ENCODE data around the gene MRGPRF. TPM values are rescaled to one million over a fixed set of nuclear protein-coding genes. Genes with fewer than 3 reads are reported as not detected.
"Not testable (repeated sequence)": the region's sequence is repeated elsewhere in the genome, so short reads cannot be mapped to it uniquely, and the experiment has no call there.

MRGPRF gene
- total RNA-seq, 8 experiments from 2014 or later: 0.05 to 4.3 (median 0.57) TPM; not detected in 1

DNA sequence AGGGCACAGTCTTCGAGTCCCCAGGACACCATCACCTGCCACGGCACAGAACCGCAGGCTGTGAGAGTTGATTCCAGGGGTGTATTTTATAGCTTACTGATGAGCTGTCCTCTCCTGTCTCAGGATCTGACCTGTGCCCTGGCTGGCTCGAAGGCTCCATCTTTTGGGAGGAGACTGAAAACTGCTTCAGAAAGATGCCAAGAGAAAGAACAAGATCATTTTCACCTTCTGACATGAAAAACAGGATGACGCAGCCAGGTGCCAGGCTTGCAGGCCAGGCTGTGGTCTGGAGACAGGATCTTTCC, 34.5 kb downstream of the MRGPRF start:
- ATAC-seq (replicated peaks in 6 of 8): no peak
- in situ Hi-C loops (cut with MboI; ENCODE audit: low pct_unique_long_range_greater_than_20kb in 2 of 9, low sequenced_read_pairs in 9 of 9, unreplicated experiment in 9 of 9): no loop called here
- Histone ChIP-seq H3K27ac (no peak overlapping the region), H3K4me3 (no peak overlapping the region), H3K4me1 (replicated peaks in 1 of 2) (peaks cover 0 to 4% of the 10 kb centered on the region in 2 donors)
- WGBS, 10 experiments: 40 to 100% (median 80%) methylated on average over 1 to 3 of the region's 5 CpGs; no CpG with 5 or more reads in 3 of the 10 experiments

DNA sequence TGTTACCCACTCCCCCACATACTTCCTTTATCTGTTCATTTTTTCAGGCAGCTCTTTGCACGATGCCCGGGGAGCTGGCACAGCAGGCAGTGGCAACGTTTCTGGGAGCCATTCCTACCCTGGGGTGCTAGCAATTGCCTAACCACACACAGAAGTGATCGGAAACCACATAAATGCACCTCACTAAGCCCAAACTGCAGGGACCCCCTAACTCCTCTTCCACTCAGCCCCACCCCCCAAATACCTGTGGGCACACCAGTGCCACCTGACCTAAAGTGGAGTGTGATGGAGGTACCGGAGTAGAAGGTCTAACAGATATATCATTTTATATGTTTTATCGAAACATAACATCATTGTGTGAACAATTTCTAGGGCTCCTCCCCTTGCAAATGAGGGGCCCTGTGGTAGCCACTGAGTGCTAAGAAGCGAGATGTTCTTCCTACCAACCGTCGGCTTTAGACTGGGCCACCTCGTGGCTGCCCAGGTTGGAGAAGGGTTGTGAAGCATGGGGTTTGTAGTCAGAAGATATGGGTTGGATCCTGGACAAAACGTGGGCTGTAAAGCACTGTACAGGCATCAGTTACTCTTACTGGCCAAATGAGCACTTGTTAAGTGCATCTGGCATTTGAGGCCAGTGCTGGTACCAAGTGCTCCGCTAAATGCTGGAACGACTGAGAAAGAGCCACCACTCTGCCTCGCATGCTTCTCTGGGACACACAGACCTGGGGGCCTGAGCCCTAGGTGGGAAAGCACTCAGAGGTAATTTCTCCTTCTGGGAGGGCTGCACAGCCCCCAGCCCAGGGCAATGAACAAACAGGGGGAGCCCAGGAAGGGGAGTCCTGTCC, 35.0 kb downstream of the MRGPRF start:
- 7 to 80% (median 63%) methylated on average over 1 to 7 of the region's 14 CpGs; no CpG with 5 or more reads in 3 of the 10 experiments for WGBS, 10 experiments
- Histone ChIP-seq H3K4me1 (replicated peaks in 1 of 2) (peaks cover 0 to 4% of the 10 kb centered on the region in 2 donors), H3K4me3 (no peak overlapping the region), H3K27ac (no peak overlapping the region)
- ATAC-seq (replicated peaks in 6 of 8): no peak
- in situ Hi-C loops (cut with MboI; ENCODE audit: low pct_unique_long_range_greater_than_20kb in 2 of 9, low sequenced_read_pairs in 9 of 9, unreplicated experiment in 9 of 9): no loop called here

DNA sequence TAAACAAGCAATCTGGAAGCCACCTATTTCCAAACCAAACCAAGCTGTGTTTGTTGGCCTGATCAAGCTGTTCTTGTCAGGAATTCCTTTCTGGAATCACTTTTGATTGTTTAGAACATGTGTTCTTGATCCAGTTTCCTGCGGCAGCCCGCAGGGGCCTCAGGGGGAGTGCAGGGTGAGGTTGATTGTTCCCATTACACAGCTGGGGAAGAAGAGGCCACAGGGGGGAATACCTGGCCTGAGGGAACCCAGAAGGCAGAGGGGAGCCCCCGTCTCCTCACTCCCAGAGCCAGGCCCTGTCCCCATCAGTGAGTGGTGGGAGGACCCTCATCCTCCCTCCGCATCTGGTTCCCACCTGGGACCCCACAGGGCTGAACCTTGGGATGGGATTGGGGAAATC, 36.5 kb downstream of the MRGPRF start:
- no peak overlapping the region for H3K27ac ChIP-seq
- H3K4me1 ChIP-seq (replicated peaks in 1 of 2): peaks cover 0 to 4% of the 10 kb centered on the region in 2 donors
- ATAC-seq (replicated peaks in 6 of 8): no peak
- in situ Hi-C loops (cut with MboI; ENCODE audit: low pct_unique_long_range_greater_than_20kb in 2 of 9, low sequenced_read_pairs in 9 of 9, unreplicated experiment in 9 of 9): no loop called here
- no peak overlapping the region for H3K4me3 ChIP-seq
- whole genome bisulfite sequencing, 10 experiments: 0 to 83% (median 10%) methylated on average over 2 to 3 of the region's 4 CpGs; no CpG with 5 or more reads in 7 of the 10 experiments

DNA sequence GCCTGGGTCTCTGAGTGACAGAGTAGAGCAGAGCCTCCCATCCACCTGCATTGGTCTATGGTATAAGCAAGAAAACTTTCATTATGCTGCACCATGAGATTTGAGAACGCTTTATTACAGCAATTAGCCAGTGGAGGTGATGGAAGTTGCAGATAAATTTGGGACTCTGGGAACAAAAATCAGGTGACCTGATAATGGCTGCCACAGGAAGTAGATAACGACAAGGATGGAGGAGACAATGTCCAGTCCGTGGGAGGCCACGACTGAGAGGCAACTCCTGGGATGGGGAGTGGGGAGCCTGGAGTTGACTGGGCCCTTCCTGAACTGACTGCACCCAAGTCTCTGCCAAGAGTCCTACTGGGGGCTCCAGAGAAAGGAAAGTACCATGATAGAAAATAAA, 37.0 kb downstream of the MRGPRF start:
- WGBS, 10 experiments: 24 to 82% (median 63%) methylated on average over 1 to 4 of the region's 4 CpGs; no CpG with 5 or more reads in 4 of the 10 experiments
- no peak for ATAC-seq (replicated peaks in 6 of 8)
- Histone ChIP-seq H3K27ac (no peak overlapping the region), H3K4me1 (replicated peaks in 1 of 2) (peaks cover 0 to 4% of the 10 kb centered on the region in 2 donors), H3K4me3 (no peak overlapping the region)
- in situ Hi-C loops (cut with MboI; ENCODE audit: low pct_unique_long_range_greater_than_20kb in 2 of 9, low sequenced_read_pairs in 9 of 9, unreplicated experiment in 9 of 9): no loop called here

DNA sequence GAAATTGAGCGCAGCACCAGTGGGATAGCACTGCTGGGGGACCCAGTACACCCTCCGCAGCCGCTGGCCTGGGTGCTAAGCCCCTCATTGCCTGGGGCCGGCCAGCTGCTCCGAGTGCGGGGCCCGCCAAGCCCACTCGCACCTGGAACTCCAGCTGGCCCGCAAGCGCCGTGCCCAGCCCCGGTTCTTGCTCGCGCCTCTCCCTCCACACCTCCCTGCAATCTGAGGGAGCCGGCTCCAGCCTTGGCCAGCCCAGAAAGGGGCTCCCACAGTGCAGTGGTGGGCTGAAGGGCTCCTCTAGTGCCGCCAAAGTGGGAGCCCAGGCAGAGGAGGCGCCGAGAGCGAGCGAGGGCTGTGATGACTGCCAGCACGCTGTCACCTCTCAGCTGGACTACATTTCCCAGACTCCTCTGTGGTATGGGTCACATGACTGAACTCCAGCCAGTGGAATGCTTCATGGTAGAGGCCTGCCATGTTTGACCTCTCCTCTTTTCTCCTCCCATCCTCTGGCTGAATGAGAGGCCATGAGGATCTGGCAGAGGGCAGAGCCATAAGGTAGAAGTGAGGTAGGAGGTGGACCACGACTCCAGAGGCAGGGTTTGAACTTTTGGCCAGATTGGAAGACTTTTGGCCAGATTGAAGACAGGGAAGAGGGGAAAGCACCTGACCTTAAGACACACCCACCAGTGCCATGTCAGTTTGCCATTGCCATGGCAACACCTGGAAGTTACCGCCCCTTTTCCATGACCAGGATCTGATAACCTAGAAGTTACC, 38.4 kb downstream of the MRGPRF start:
- in situ Hi-C loops (cut with MboI; ENCODE audit: low pct_unique_long_range_greater_than_20kb in 2 of 9, low sequenced_read_pairs in 9 of 9, unreplicated experiment in 9 of 9): no loop called here
- H3K4me3 ChIP-seq: no peak overlapping the region
- H3K27ac ChIP-seq: no peak overlapping the region
- ATAC-seq (replicated peaks in 6 of 8): peak in 7 of 8 experiments; percentile 42 to 88 (median 67)
- peaks cover 0 to 4% of the 10 kb centered on the region in 2 donors for H3K4me1 ChIP-seq (replicated peaks in 1 of 2)
- 0 to 100% (median 83%) methylated on average over 1 to 5 of the region's 23 CpGs; no CpG with 5 or more reads in 2 of the 10 experiments for WGBS, 10 experiments

DNA sequence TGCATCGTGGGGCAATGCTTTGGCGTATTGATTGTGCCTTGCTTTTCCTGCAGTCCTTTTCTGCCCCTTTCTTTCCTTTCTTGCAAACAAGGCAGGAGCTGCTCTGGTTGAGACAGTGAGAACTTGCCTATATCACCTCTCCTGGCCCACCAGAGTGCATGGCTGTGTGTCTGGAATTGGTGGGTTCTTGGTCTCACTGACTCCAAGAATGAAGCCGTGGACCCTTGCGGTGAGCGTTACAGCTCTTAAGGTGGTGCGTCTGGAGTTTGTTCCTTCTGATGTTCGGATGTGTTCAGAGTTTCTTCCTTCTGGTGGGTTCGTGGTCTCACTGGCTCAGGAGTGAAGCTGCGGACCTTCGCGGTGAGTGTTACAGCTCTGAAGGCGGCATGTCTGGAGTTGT, 39.3 kb downstream of the MRGPRF start:
- H3K4me1 ChIP-seq (replicated peaks in 1 of 2); ATAC-seq (replicated peaks in 6 of 8); H3K4me3 ChIP-seq; in situ Hi-C loops (cut with MboI; ENCODE audit: low pct_unique_long_range_greater_than_20kb in 2 of 9, low sequenced_read_pairs in 9 of 9, unreplicated experiment in 9 of 9); H3K27ac ChIP-seq: not testable (repeated sequence)
- WGBS, 10 experiments: 80 to 100% (median 91%) methylated on average over 1 to 9 of the region's 12 CpGs; no CpG with 5 or more reads in 2 of the 10 experiments

DNA sequence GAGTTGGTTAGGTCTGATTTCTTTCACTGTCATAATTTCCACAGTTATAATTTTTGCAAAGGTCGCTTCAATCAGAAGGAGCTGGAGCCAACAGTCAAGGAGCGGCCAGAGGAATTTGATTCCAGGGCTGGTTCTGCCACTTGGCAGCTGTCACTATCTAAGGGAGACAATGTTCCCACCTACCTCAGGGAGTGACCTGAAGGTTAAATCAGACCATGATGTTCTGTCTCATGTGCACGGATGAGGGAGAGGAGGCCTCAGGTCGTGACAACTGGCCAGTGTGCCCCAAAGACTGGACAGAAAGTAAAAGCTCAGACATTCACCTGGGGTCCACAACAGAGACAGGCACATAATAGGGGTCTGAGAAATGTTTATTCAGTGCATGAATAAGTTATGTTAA, 39.8 kb downstream of the MRGPRF start:
- ATAC-seq (replicated peaks in 6 of 8): no peak
- no peak overlapping the region for H3K27ac ChIP-seq
- 20 to 80% (median 60%) methylated on average over 1 to 4 of the region's 4 CpGs; no CpG with 5 or more reads in 5 of the 10 experiments for WGBS, 10 experiments
- peaks cover 0 to 4% of the 10 kb centered on the region in 2 donors for H3K4me1 ChIP-seq (replicated peaks in 1 of 2)
- in situ Hi-C loops (cut with MboI; ENCODE audit: low pct_unique_long_range_greater_than_20kb in 2 of 9, low sequenced_read_pairs in 9 of 9, unreplicated experiment in 9 of 9): no loop called here
- no peak overlapping the region for H3K4me3 ChIP-seq

DNA sequence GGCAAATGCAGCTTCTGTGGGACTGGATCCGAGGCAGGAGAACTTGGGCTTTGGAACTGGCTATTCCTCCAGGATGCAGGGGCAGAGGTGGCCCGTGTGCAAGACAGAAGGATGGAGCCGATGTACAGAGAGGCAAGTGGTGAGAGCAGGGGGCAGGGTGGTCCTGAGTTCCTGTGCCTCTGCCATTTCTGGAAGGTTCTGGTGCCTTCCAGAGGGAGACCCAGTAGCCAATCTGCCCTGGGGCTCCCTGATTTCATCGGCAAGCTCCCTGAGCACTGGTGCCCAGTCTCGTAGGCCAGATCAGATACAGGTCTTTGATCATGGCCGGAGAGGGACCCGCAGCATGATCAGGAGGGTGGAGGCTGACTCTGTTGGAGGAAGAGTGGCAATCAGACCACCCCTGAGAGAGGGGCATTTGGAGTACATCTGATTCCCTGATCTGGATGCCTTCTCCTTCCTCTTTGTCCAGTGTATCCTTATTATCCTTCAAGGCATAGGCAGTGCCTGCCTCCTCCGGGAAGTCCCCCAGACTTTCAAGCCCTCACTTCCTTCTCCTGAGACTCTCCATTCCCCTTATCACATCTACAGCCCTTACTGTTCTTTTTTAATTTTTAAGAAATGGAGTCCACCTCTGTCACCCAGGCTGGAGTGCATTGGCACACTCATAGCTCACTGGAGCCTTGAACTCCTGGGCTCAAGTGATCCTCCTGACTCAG, 42.0 kb downstream of the MRGPRF start:
- H3K4me1 ChIP-seq (replicated peaks in 1 of 2): peaks cover 0 to 4% of the 10 kb centered on the region in 2 donors
- ATAC-seq (replicated peaks in 6 of 8): no peak

DNA sequence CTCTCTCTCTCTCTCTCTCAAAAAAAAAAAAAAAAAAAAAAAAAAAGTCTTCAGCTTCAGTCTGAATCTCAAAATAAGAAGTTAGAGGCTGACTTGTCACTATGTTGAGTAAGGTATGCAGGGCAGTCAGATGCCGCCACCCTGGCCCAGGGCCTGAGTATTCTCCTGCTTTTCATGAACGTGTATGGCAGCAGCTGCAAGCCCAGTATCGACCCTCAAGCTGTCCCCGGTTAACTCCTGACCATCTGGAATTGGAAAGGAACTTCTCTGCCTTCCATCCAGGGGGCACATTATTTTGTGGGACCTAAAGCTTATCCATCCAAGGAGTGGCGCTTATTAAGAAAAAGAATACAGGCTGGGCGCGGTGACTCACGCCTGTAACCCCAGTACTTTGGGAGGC, 43.7 kb downstream of the MRGPRF start:
- H3K27ac ChIP-seq: no peak overlapping the region
- WGBS, 10 experiments: 49 to 100% (median 83%) methylated on average over 1 to 5 of the region's 8 CpGs; no CpG with 5 or more reads in 3 of the 10 experiments
- no peaks in the 10 kb centered on the region for H3K4me1 ChIP-seq (replicated peaks in 1 of 2)
- no peak for ATAC-seq (replicated peaks in 6 of 8)
- H3K4me3 ChIP-seq: no peak overlapping the region
- in situ Hi-C loops (cut with MboI; ENCODE audit: low pct_unique_long_range_greater_than_20kb in 2 of 9, low sequenced_read_pairs in 9 of 9, unreplicated experiment in 9 of 9): no loop called here

More for the DNA sequence above, 42.0 kb downstream of the MRGPRF start:
- H3K4me3 ChIP-seq: no peak overlapping the region
- in situ Hi-C loops (cut with MboI; ENCODE audit: low pct_unique_long_range_greater_than_20kb in 2 of 9, low sequenced_read_pairs in 9 of 9, unreplicated experiment in 9 of 9): no loop called here
- WGBS, 10 experiments: 29 to 90% (median 61%) methylated on average over 1 to 4 of the region's 8 CpGs
- H3K27ac ChIP-seq: no peak overlapping the region

DNA sequence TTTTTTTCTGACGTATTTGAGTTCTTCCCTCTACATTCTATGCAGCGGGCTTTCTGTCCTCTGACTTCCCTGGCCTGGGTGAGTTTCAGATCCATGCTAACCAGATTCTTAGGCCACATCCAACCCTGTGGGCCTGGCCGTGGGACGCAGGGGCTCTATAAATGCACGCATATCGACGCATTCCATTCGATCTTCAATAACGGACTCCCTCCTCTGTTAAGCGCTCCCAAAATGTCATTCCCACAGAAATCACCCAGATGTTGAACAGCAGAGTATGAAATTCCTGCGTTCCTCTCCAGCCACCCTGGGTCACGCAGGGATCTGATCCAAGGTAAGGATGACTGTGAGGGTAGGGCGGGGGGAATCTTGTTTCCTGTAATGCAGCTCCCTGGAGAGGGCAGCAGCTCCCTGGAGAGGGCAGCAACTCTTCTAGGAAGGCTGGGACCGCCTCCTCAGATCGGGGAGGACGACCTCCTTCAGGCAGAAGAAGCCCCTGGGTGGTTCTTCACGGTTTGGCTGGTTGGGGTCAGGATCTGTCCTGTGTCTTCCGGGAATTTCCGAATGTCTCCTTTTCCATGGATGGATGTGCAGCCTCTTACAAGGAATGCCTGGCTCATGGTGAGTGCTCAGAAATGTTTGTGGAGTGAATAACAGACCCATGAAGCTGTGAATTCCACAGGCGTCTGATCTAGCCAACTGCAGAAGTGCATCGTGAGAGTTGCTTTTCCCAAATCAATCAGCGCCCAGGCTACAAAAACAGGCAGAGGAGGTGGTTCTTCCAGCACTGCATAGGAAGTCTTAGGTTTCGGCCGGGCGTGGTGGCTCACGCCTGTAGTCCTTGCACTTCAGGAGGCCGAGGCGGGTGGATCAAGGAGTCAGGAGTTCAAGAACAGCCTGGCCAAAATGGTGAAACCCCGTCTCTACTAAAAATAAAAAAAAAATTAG, 44.5 kb downstream of the MRGPRF start:
- in situ Hi-C loops (cut with MboI; ENCODE audit: low pct_unique_long_range_greater_than_20kb in 2 of 9, low sequenced_read_pairs in 9 of 9, unreplicated experiment in 9 of 9): no loop called here
- H3K4me1 ChIP-seq (replicated peaks in 1 of 2): no peaks in the 10 kb centered on the region
- no peak overlapping the region for H3K27ac ChIP-seq
- peak in 2 of 8 experiments; percentile 38 to 81 for ATAC-seq (replicated peaks in 6 of 8)
- no peak overlapping the region for H3K4me3 ChIP-seq
- 12 to 100% (median 78%) methylated on average over 2 to 20 of the region's 29 CpGs; no CpG with 5 or more reads in 2 of the 10 experiments for WGBS, 10 experiments

DNA sequence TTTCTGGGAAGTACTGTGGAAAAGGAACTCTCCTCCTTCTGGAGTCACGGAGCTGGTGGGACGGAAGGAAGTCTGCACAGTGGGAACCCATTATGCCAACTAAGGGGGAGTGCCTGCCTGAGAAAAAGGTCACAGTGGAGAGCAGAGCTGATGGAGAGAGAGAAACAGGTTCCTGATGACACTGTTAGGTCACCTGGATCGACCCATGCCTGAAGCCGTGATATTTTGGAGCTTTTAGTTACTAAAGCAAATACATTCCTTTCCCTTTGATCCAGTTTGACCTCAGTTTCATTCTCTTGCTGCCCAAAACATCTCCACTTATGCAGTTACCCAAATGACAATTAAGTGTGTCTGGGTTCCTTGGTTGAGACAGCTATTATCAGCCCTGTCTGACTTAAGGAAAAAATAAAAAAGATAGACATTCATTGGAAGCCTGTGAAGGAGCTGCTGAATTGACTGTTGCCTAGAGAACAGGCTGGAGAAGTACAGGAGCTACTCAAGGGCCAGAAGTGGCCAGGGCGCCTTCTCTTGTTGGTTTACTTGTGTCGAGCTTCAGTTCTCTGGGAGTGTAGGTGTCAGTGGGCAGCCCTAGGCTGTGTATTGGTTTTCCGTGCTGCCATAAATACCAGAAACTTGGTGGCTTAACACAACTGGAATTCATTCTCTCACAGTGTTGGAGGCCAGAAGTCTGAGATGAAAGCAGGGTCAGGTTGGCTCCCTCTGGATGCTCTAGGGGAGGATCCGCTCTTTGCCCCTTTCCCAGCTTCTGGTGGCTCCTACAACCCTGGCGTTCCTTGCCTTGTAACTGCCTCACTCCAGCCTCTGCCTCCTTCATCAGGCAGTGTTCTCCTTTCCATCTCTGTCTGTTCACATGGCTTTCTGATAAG, 45.9 kb downstream of the MRGPRF start:
- 45 to 100% (median 82%) methylated on average over 2 to 7 of the region's 9 CpGs; no CpG with 5 or more reads in 2 of the 10 experiments for WGBS, 10 experiments
- Histone ChIP-seq H3K27ac (no peak overlapping the region), H3K4me1 (replicated peaks in 1 of 2) (no peaks in the 10 kb centered on the region), H3K4me3 (no peak overlapping the region)
- in situ Hi-C loops (cut with MboI; ENCODE audit: low pct_unique_long_range_greater_than_20kb in 2 of 9, low sequenced_read_pairs in 9 of 9, unreplicated experiment in 9 of 9): no loop called here
- ATAC-seq (replicated peaks in 6 of 8): no peak
